GM19043 (cell line): ENCODE data around the gene PIK3R2.
A peak's percentile ranks its signal among the peaks of the same experiment; 100 is the strongest.
"Not testable (repeated sequence)": the region's sequence is repeated elsewhere in the genome, so short reads cannot be mapped to it uniquely, and the experiment has no call there.

ENCODE experiments used
- ATAC-seq: cut with Tn5 transposase; IDR thresholded peaks from one replicate; pipeline ENCODE4 v1.9.1; 2021; ENCODE audit warnings: low read depth; ENCODE audit not compliant: unreplicated experiment

PIK3R2 gene

DNA sequence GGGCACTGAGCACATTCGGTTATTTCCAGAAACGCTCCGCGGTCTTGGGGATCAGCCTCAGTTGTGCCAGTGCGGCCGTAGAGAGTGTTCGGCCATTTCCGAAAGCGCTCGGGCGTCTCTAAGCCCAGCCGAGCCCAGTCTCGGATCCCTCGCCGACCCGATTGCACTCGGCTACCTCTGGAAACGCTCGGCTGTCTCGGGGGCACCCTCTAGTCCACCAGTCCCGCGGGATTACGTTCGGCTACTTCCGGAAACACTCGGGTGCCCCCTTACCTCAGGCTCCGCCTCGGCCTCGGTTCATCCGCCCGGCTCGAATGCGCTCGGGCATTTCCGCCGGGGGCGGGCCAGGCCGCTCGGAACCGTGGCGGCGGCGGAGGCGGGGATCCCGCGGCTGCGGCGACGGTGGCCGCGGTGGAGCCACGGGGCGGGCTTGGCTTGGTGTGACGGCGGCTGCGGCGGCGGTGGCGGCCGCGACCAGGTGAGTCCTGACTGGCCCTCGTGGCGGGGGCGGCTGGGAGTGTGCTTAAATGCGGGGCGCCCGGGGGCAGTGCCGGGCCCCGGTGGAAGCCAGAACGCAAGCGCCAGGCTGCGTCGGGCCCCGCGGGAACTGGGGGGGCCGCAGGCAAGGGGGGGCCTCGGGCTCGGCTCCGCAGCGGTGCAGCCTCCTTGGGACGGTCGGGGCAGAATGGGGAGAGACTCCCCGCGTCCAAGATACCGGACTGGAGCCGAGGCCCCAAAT lies at the start of gene PIK3R2:
PIK3R2 (plus strand) TSS at position 347 of the 739 bp plus-strand sequence. CDS start 2,717 bp downstream, outside the sequence.
- ATAC-seq, result peak; percentile 71

DNA sequence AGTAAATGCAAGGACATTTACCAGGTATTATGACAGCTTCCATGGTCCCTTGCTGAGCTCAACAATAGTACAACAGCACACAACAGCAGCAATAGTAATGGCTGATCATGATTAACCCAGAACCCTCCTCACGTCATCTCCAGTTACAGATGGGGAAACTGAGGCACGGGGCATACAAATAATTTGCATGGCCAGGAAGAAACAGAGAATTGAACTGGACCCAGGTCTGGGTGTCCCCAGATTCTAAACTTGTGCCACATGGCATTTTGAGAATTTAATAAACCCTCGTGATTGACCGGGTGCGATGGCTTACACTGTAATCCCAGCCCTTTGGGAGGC lies 48.2 kb upstream of the PIK3R2 start:
- no peak for ATAC-seq

DNA sequence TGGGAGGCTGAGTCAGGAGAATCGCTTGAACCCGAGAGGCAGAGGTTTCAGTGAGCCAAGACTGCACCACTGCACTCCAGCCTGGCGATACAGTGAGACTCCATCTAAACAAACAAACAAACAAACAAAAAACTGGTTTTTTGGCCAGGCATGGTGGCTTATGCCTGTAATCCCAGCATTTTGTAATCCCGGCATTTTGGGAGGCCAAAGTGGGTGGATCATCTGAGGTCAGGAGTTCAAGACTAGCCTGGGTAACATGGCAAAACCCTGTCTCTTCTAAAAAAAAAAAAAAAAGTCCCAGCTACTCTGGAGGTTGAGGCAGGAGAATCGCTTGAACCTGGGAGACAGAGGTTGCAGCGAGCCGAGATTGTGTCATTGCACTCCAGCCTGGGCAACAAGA lies 47.7 kb upstream of the PIK3R2 start:
- ATAC-seq, result not testable (repeated sequence)

GRCh38 chr19:18107235-18107634 lies 45.7 kb upstream of the PIK3R2 start:
- no peak for ATAC-seq

- no peak for ATAC-seq
Observed at GRCh38 chr19:18108897-18109296, 44.1 kb upstream of the PIK3R2 start.

GRCh38 chr19:18109341-18109732 lies 43.6 kb upstream of the PIK3R2 start:
- ATAC-seq, result no peak

DNA sequence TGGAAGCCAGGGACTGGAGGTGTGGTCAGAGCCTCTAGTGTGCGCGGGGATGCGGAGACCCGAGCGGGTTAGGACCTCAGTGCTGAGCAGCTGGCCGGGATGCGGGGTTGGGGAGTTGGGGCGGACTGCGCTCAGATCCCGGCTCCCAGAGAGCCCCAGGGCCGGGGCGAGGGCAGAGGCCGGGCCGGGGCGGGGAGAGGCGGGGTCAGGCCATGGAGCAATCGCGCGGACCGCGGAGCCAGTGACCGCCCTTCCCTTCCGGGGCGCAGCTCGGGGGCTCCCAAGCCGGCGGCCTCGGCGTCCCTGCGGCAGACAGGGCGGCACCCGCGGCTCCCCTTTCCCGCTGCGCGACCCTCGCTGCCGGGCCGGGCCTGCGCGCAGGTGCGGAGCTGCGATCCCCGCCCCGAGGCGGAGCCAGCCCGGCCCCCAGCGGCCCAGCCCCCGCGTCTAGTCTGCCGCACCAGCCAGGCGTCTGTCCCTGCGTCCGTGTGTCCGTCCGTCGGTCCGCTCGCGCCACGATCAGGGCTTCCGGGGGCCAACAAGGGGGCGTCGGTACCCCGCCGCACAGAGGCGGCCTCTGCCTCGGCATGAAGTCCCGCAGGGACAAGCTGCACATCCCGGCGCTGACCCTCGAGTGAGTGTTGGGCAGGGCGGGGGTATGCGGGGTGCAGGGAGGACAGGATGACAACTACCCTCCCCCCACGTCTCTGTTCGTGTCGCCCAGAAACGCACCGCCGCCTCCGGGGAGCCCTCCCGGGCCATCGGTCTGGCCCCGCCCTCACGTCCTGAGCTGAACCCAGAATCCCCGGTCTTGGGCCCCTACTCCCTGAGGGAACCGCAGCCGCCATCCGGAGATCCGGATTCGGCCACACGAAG lies 43.0 kb upstream of the PIK3R2 start:
- no peak for ATAC-seq

GRCh38 chr19:18110609-18111232 lies 42.2 kb upstream of the PIK3R2 start:
- no peak for ATAC-seq

DNA sequence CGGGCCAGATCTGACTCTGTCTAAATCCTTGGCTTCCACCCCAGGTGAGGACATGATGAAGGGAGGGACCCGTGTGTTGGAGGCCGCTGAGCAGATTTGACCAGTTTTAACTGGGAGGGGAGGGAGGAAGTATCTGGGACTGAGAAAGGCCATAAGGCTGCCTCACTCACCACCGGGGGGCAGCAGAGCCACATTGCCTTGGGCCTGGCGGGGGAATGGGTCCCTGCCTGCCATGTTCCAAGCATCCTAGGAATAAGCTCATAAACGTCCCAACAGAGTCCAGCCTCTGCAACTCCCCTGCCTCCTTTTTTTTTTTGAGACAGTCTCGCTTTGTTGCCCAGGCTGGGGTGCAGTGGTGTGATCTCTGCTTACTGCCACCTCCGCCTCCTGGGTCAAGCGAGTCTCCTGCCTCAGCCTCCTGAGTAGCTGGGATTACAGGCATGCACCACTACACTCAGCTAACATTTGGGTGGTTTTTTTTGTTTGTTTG lies 39.9 kb upstream of the PIK3R2 start:
- ATAC-seq, result no peak

- no peak for ATAC-seq
Observed at GRCh38 chr19:18113827-18114226, 39.1 kb upstream of the PIK3R2 start.

DNA sequence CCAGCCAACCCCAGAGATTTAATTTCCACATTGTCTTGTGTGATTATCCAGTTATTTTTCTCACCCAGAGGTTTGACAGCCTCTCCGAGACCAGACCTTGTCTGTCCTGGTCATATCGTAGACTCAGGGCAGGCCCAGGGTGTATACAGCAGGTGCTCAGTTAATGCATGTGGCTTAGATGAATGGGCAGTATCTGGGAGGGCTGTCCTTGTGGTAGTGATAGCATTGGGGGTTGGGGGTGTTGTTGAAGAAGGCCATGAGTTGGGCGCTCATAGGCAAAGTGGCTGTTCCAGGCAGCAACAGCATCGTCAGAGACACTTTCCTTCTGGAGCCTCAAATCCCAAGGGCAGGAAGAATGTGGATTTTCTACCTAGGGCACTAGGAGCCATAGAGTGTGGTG lies 38.5 kb upstream of the PIK3R2 start:
- ATAC-seq, result no peak

GRCh38 chr19:18117364-18117691 lies 35.6 kb upstream of the PIK3R2 start:
- ATAC-seq, result no peak

- ATAC-seq, result peak; percentile 84
Observed at GRCh38 chr19:18117692-18118378, 35.1 kb upstream of the PIK3R2 start.

- no peak for ATAC-seq
Observed at GRCh38 chr19:18118420-18119012, 34.4 kb upstream of the PIK3R2 start.

GRCh38 chr19:18119013-18119716 lies 33.8 kb upstream of the PIK3R2 start:
- no peak for ATAC-seq

- no peak for ATAC-seq
Observed at GRCh38 chr19:18119717-18120105, 33.3 kb upstream of the PIK3R2 start.

DNA sequence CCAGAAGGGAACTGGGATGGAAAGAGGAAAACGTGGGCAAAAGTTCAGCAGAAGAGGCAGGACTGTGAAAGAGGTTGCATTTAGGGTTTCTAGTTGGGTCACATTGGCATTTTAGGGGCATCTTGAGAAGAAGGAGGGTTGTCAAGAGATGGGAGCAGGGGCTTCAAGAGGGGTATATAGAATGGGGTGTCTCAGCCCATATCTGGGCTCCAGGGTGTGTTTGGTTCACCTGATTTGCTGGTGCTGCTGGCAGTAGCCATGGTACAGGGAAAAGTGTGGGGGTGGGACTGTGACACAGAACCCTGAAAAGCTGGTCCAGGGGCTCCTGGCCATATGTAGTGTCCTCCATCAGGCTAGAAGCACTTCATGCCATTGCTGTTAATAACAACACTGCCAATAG lies 32.8 kb upstream of the PIK3R2 start:
- no peak for ATAC-seq

DNA sequence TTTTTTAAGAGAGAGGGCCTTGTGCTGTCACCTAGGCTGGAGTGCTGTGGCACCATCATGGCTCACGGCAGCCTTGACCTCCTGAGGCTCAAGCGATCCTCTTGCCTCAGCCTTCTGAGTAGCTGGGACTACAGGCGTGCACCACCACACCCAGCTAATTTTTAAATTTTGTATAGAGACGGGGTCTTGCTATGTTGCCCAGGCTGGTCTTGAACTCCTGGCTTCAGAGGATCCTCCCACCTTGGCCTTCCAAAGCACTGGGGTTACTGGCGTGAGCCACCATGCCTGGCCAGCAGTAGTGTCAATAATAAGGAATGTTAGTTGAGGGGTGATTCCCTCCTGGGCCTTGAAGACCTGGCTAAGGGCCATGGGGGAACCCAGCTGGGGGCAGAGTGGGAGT lies 31.8 kb upstream of the PIK3R2 start:
- no peak for ATAC-seq

DNA sequence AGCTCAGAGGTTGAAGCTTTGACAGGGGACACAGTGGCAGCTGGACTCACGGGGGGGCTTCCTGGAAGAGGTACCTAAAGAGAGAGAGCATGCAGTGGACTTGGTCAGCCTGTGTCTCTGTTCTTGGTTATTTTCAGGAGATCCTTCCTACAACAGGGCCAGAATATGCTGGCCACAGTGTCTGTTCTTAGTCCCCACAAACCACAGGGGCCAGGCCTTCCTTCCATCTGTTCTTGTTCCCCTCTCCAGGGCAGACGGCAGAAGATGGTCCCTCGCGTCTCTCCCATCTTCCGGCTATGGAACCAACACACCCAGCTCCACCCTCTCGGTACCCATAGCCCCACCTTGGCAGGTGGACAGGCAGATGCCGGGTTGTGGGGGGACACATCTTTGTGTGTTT lies 30.5 kb upstream of the PIK3R2 start:
- no peak for ATAC-seq
